ENCODE results near the gene PZP. TPM values are rescaled to one million over a fixed set of nuclear protein-coding genes. Genes with fewer than 3 reads are reported as not detected.
A peak's percentile ranks its signal among the peaks of the same experiment; 100 is the strongest.

Gene PZP
- total and polyA plus RNA-seq, 2 of the 13 experiments (the other 11 are each of a cell fraction or from before 2014, with no cell fraction given) = 0.07 to 0.89 TPM

DNA sequence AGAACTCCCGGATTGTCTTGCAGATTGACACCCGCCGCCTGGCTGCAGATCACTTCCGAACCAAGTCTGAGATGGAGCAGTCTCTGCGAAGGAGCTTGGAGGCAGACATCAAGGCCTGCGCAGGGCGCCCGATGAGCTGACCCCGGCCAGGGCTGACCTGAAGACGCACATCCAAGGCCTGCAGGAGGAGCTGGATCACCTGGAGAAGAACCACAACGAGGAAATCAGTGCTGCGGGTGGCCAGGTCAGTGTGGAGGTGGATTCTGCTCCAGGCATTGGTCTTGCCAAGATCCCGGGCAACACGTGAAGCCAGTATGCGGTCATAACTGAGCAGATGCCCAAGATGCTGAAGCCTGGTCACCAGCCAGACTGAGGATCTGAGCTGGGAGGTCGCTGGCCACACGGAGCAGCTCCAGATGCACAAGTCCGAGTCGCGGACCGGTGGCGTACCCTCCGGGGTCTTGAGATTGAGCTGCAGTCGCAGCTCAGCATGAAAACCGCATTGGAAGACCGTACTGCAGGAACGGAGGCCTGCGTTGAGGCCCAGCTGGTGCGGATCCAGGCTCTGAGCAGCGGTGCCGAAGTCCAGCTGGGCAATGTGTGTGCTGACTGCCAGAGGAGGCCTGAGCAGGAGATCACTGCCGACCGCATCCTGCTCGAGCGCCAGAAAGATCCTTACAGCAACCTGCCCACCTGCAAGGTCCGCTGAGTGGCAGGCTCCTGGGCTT, 80.1 kb downstream of the PZP start:
- no peak overlapping the region for H3K4me3 ChIP-seq (replicated peaks in 1 of 3; ENCODE audit: insufficient read depth in 1 of 3, low read depth in 2 of 3, low read length in 3 of 3)
- CTCF ChIA-PET (ENCODE audit: low intra/inter-chr PET ratio, low total read pairs) = no interaction called here
- FAIRE-seq = no peak
- BruUV-seq (replicated peaks) = no TSS peak
- H3K36me3 ChIP-seq (replicated peaks in 1 of 2; ENCODE audit: control insufficient read depth in 1 of 2, insufficient read depth in 2 of 2, low read length in 2 of 2) = no peaks in the 10 kb centered on the region
- in situ Hi-C loops (cut with HindIII; ENCODE audit: extremely low pct_ligation_motif_present, low pct_unique_long_range_greater_than_20kb) = no loop called here
- no peaks in the 10 kb centered on the region for H3K79me2 ChIP-seq (ENCODE audit: insufficient read depth, low read length)
- no peak overlapping the region for H3K27ac ChIP-seq (ENCODE audit: extremely low read length, insufficient read depth, low read length)
- POLR2A ChIA-PET = interaction anchor here (5.4 kb wide), 1 partner anchor 13 kb away, joined by 40 read pairs; the partner anchor contains the start of gene A2M
- TF ChIP-seq, protein P1, sequence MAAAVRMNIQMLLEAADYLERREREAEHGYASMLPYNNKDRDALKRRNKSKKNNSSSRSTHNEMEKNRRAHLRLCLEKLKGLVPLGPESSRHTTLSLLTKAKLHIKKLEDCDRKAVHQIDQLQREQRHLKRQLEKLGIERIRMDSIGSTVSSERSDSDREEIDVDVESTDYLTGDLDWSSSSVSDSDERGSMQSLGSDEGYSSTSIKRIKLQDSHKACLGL (CRISPR knock-in tag; IDR thresholded peaks at IDR 0.05) = 0 out of 2 replicates have a peak, but pooled peaks have one; percentile 33
- no peak for TF ChIP-seq NKX3-1 (CRISPR knock-in tag; IDR thresholded peaks at IDR 0.05)
- TF ChIP-seq YEATS2 (CRISPR knock-in tag; IDR thresholded peaks at IDR 0.05; ENCODE audit: borderline replicate concordance) = no peak
- no peak for TF ChIP-seq MTF2 (CRISPR knock-in tag; IDR thresholded peaks at IDR 0.05; ENCODE audit: borderline replicate concordance)
- no peak for TF ChIP-seq HDAC2 (CRISPR knock-in tag; IDR thresholded peaks at IDR 0.05)
- no peak for TF ChIP-seq CEBPB (IDR thresholded peaks at IDR 0.05; ENCODE audit: borderline replicate concordance, low read depth, low read length)
- TF ChIP-seq POGZ (CRISPR knock-in tag; IDR thresholded peaks at IDR 0.05) = 0 out of 2 replicates have a peak, but pooled peaks have one; percentile 26
- TF ChIP-seq MTA1 (CRISPR knock-in tag; IDR thresholded peaks at IDR 0.05; ENCODE audit: borderline replicate concordance) = 0 out of 2 replicates have a peak, but pooled peaks have one; percentile 33
- TF ChIP-seq ZNF749 (CRISPR knock-in tag; IDR thresholded peaks at IDR 0.05; ENCODE audit: borderline replicate concordance) = no peak
- TF ChIP-seq, protein P2, sequence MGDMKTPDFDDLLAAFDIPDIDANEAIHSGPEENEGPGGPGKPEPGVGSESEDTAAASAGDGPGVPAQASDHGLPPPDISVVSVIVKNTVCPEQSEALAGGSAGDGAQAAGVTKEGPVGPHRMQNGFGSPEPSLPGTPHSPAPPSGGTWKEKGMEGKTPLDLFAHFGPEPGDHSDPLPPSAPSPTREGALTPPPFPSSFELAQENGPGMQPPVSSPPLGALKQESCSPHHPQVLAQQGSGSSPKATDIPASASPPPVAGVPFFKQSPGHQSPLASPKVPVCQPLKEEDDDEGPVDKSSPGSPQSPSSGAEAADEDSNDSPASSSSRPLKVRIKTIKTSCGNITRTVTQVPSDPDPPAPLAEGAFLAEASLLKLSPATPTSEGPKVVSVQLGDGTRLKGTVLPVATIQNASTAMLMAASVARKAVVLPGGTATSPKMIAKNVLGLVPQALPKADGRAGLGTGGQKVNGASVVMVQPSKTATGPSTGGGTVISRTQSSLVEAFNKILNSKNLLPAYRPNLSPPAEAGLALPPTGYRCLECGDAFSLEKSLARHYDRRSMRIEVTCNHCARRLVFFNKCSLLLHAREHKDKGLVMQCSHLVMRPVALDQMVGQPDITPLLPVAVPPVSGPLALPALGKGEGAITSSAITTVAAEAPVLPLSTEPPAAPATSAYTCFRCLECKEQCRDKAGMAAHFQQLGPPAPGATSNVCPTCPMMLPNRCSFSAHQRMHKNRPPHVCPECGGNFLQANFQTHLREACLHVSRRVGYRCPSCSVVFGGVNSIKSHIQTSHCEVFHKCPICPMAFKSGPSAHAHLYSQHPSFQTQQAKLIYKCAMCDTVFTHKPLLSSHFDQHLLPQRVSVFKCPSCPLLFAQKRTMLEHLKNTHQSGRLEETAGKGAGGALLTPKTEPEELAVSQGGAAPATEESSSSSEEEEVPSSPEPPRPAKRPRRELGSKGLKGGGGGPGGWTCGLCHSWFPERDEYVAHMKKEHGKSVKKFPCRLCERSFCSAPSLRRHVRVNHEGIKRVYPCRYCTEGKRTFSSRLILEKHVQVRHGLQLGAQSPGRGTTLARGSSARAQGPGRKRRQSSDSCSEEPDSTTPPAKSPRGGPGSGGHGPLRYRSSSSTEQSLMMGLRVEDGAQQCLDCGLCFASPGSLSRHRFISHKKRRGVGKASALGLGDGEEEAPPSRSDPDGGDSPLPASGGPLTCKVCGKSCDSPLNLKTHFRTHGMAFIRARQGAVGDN (CRISPR knock-in tag; IDR thresholded peaks at IDR 0.05) = peak; percentile 68
- TF ChIP-seq ZNF678 (CRISPR knock-in tag; IDR thresholded peaks at IDR 0.05) = no peak
- TF ChIP-seq, protein P3, sequence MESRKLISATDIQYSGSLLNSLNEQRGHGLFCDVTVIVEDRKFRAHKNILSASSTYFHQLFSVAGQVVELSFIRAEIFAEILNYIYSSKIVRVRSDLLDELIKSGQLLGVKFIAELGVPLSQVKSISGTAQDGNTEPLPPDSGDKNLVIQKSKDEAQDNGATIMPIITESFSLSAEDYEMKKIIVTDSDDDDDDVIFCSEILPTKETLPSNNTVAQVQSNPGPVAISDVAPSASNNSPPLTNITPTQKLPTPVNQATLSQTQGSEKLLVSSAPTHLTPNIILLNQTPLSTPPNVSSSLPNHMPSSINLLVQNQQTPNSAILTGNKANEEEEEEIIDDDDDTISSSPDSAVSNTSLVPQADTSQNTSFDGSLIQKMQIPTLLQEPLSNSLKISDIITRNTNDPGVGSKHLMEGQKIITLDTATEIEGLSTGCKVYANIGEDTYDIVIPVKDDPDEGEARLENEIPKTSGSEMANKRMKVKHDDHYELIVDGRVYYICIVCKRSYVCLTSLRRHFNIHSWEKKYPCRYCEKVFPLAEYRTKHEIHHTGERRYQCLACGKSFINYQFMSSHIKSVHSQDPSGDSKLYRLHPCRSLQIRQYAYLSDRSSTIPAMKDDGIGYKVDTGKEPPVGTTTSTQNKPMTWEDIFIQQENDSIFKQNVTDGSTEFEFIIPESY (CRISPR knock-in tag; IDR thresholded peaks at IDR 0.05) = peak; percentile 56
- peak; percentile 98 for TF ChIP-seq ZBTB38 (CRISPR knock-in tag; IDR thresholded peaks at IDR 0.05)
- H4K20me1 ChIP-seq (ENCODE audit: insufficient read depth, low read length) = no peaks in the 10 kb centered on the region
- H3K9me3 ChIP-seq (ENCODE audit: low read length) = 0 out of 2 replicates have a peak, but pooled peaks cover 4% of the 10 kb centered on the region
- no peak overlapping the region for H2AFZ ChIP-seq (ENCODE audit: low read length)
- no peak overlapping the region for H3K4me2 ChIP-seq (ENCODE audit: low read depth, low read length)
- WGBS (ENCODE audit: low lambda C conversion rate) = 98% methylated on average over 19 of the region's 36 CpGs
- no peaks in the 10 kb centered on the region; a peak in 1 of 5 replicates for H3K27me3 ChIP-seq (ENCODE audit: control insufficient read depth in 1 of 2, insufficient read depth in 2 of 2, low read length in 2 of 2)
- H3K4me1 ChIP-seq (ENCODE audit: insufficient read depth, low read length) = peaks cover 81% of the 10 kb centered on the region
- DNase-seq (ENCODE audit: low spot score) = no peak
- intact Hi-C loops (cut with micrococcal nuclease; ENCODE audit: unreplicated experiment) = no loop called here
- no peak overlapping the region for H3K9ac ChIP-seq (ENCODE audit: insufficient read depth, low read depth, low read length)
- no peak for ATAC-seq
